HG03196 (cell line): ENCODE measurements around the gene HS3ST6.
"Not testable (repeated sequence)": the region's sequence is repeated elsewhere in the genome, so short reads cannot be mapped to it uniquely, and the experiment has no call there.

ENCODE experiments used
- ATAC-seq: cut with Tn5 transposase; IDR thresholded peaks from one replicate; pipeline ENCODE4 v1.9.1; 2021; ENCODE audit not compliant: unreplicated experiment

Gene HS3ST6

DNA sequence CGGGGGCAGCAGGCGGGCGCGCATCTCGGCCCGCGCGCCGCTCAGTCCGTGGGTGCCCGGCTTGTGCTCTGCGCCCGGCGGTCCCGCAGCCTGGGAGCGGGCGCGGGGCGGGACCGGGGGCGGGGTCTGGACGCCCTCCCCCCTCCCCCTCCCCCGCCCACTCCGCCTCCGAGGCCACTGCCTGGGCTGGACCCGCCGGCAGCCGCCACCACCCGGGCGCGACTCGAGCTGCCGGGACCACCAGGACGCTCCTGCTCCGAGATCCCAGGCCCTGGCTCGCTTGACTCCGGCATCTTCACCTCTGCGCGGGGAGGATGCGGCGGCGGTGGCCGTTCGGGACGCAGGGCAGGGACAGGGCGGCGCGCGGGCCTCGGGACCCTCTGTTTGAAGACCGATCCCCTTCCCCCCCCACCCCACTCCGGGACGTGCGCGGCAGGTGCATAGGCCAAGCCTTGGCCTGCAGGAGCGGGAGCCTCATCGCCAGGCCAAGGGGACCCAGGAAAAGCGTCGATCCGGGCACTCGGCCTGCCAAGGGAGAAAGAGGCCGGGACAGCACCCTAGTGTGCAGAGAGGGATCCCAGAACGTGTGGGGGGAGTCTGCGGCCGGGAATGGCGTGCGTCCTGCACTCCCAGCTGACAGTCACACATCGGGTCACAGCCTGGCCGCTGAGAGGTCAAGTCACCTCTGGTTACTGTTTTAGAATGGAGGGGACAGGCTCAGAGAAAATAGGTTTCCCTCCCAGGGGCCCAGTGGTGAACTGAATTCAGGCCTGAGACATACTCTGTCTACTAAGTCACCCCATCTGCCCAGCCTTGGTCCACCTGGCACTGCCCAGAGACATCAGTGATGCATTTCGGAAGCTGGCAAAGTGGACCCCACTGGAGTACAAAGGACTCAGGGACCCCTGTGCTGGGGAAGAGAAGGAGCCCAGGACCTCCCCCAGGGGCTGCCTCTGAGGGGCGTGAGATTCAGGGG, at the start of gene HS3ST6:
Gene HS3ST6 (minus strand): TSS at position 65 of the 976 bp plus-strand sequence. CDS start 92 bp downstream, outside the sequence.
- no peak for ATAC-seq

GRCh38 chr16:1966460-1966859, 48.2 kb upstream of the HS3ST6 start, which contains the start of gene RNF151:
TSS of gene RNF151 (plus strand) at chr16:1966856. CDS start at chr16:1966882, 26 bp downstream.
- ATAC-seq = no peak

DNA sequence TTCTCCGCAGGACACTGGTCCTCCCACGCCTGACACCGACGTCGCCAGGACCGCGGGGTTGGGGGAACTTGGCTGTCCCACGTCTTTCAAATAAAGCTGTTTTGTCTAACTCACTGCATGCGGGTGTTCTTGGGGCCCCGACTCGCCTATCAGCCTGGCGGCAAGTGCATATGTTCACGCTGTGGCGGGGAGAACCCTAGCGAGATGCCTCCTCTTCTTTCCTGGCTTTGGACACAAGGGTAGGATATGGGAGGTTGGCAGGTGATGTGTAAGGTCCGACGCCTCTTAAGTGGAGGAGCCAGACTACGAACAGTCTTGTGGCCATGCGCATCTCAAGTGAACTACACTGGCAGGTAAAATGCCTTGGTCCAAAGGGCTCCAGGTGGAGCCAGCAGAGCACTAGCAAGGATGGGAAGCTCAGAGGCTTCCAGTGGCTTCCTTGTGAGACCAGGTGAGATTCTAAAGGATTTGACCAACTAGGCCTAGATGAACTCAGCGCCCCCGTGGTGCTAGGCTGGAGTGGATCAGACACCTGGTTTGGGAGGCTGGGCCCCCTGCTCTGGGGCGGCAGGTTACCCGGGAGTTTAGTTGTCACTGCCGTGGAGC, 47.3 kb upstream of the HS3ST6 start:
- no peak for ATAC-seq

- peak; percentile 74 for ATAC-seq
Measured at GRCh38 chr16:1964506-1965395, 46.5 kb upstream of the HS3ST6 start, which contains the start of gene RPS2. TSS of gene RPS2 (minus strand) at chr16:1964826. CDS start at chr16:1964625, 201 bp downstream.

DNA sequence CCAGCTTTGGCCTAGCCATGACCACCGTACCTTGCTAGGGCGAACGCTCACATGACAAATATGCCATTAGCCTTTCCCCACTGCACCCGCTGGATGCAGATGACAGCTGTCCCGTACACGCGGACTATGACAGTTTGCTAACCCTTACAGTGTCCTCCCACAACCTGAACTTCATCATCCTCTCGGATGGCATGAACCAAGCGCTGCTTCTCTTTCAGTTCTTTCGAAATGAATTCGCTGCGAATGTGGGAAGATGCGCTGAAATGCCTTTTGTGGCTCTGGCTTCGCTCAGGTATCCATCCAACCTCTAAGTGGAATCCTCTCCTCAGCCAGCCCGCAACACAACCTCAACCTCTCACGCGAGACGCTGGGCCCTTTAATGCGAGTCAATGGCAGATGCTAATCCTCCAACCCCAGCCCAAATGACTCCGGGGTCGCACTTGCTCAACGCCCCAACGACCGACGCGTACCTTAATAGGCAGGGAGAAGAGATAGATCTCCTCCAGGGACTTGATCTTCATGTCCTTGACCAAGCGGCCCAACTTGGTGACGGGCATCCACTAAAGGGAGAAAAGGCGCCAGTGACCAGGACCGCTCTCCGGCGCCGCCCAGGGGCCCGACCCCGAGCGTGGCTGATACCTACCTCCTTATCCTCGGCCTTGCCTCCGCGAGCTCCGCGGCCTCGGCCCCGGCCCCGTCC, 45.7 kb upstream of the HS3ST6 start:
- no peak for ATAC-seq

- not testable (repeated sequence) for ATAC-seq
Measured at GRCh38 chr16:1962161-1963153, 44.2 kb upstream of the HS3ST6 start.

GRCh38 chr16:1961651-1962067, 43.4 kb upstream of the HS3ST6 start:
- no peak for ATAC-seq

DNA sequence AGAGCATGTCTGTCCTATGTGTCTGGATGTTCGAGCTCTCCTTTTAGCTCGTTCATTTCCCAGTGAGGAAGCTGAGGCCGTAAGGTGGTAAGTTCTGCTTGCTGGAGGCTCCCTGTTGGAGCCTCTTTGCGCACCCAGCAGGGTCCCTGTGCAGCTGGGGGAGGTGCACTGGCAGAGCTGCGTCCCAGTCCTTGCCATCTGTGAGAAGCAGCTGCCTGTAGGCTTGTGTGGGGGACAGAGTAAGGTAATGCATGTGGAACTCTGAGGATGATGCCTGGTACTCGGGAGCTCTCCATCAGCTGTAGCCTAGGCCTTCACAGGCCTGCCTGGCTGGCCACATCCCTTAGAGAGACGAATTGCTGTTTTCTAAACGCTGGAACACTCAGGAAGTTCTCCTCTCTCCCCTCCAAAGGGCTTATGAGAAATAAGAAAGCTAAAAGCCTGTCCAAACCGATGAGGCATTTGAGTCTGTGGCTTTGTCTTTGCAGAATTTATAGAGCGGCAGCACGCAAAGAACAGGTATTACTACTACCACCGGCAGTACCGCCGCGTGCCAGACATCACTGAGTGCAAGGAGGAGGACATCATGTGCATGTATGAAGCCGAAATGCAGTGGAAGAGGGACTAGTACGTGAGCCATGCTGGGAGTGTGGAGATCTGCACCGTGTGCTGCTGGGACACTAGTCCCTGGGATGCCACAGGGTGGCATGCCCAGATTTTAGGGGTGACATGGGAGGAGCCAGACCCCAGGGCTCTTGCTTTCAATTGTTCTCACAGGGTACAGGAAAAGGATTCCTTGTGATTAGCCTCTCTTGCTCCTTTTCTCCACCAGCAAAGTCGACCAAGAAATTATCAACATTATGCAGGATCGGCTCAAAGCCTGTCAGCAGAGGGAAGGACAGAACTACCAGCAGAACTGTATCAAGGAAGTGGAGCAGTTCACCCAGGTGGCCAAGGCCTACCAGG, 42.7 kb upstream of the HS3ST6 start:
- no peak for ATAC-seq

GRCh38 chr16:1959269-1960039, 41.2 kb upstream of the HS3ST6 start, which contains the start of gene NDUFB10:
TSS of gene NDUFB10 (plus strand) at chr16:1959538. CDS start at chr16:1959625, 87 bp downstream.
- ATAC-seq = peak; percentile 80

DNA sequence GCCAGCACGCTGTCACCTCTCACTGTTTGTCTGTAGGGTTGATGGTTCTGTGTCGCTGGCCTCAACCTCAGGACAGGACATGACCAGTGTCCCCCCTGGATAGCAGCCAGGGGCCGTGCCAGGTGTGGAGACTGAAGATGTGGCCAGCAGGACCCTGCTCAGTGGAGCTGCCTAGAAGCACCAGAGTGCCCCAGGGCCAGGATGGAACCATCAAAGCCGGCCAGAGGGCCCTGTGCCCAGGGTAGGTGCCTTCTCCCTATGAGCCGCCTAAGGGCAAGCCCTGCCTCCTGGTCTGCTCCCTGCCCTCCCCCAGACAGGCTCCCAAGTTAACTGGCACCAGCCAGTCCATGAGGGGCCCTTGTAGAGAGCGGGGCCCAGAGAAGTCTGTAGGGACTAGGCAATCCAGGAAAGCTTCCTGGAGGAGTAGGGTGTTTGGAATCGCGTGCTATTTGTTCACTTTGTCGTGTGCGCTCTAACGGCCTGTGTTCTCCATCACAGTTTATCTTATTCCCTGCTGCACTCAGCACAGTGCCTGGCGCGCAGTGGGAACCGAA, 40.6 kb upstream of the HS3ST6 start:
- no peak for ATAC-seq

GRCh38 chr16:1958143-1958491, 39.9 kb upstream of the HS3ST6 start:
- not testable (repeated sequence) for ATAC-seq

DNA sequence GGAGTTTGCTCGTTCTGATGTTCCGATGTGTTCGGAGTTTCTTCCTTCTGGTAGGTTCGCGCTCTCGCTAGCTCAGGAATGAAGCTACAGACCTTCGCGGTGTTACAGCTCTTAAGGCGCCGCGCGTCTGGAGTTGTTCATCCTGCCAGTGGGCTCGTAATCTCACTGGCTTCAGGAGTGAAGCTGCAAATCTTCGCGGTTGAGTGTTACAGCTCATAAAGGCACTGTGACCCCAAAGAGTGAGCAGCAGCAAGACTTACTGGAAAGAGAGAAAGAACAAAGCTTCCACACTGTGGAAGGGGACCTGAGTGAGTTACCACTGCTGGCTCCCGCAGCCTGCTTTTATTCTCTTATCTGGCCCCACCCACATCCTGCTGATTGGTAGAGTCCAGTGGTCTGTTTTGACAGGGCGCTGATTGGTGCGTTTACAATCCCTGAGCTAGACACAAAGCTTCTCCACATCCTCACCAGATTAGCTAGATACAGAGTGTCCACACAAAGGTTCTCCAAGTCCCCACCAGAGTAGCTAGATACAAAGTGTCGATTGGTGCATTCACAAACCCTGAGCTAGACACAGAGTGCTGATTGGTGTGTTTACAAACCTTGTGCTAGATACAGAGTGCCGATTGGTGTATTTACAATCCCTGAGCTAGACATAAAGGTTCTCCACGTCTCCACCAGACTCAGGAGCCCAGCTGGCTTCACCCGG, 39.4 kb upstream of the HS3ST6 start:
- ATAC-seq = not testable (repeated sequence)

DNA sequence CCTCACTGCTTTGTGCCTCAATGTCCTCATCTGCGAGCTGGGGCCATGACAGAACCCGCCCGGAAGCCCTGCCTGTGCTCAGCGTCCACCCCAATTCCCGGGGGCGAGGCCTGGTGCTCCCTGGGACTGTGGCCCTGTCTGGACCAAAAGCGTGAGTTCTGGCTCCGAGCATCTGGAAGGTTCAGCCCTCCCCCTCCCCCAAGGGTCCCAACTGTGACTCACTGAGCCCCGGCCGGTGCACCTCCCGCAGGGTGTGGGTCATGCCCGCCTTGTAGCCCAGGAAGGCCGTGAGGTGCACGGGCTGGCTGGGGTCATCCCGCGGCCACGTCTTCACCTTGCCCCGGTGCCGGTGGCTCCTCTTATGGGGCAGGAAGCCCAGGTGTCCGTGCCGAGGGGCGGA, 35.5 kb upstream of the HS3ST6 start:
- no peak for ATAC-seq

GRCh38 chr16:1950559-1950958, 32.3 kb upstream of the HS3ST6 start:
- ATAC-seq = no peak

- no peak for ATAC-seq
Measured at GRCh38 chr16:1950047-1950446, 31.8 kb upstream of the HS3ST6 start.

- no peak for ATAC-seq
Measured at GRCh38 chr16:1949507-1949906, 31.3 kb upstream of the HS3ST6 start.
